Cardiac muscle cell (in vitro differentiated cells and primary cell): ENCODE results near the gene CEBPG. TPM values are rescaled to one million over a fixed set of nuclear protein-coding genes. Genes with fewer than 3 reads are reported as not detected.

Experiments used
- DNase-seq, 2 donors: peaks; one replicate each; pipeline versions ENCODE4 v3.0.0 to v3.0.0-alpha.2; 2010 to 2017; ENCODE audit warnings: low read depth in 1 of 2, low spot score in 1 of 2
- H3K27ac ChIP-seq: fragments of 200-600 bp; sonication (generic); 2 replicates; pipeline ENCODE4 v1.5.1; 2016
- H3K27me3 ChIP-seq: fragments of 200-600 bp; sonication (generic); 2 replicates; pipeline ENCODE4 v1.6.0; 2016; ENCODE audit warnings: control low read depth
- H3K36me3 ChIP-seq: fragments of 200-600 bp; sonication (generic); 2 replicates; pipeline ENCODE4 v1.5.1; 2016; ENCODE audit warnings: control low read depth
- H3K4me1 ChIP-seq: fragments of 200-600 bp; sonication (generic); 2 replicates; pipeline ENCODE4 v1.8.1; 2017; ENCODE audit warnings: low read depth, mild to moderate bottlenecking, mixed run types
- H3K4me3 ChIP-seq: fragments of 200-600 bp; sonication (generic); 2 replicates; pipeline ENCODE4 v1.5.1; 2016; ENCODE audit warnings: mild to moderate bottlenecking
- H3K9me3 ChIP-seq: fragments of 200-600 bp; sonication (generic); 2 replicates; pipeline ENCODE4 v1.5.1; 2017; ENCODE audit warnings: low read depth, mild to moderate bottlenecking, control low read depth
- polyA plus RNA-seq: library from polyadenylated mRNA; unstranded; fragments of >200 nt; fragmentation: Nextera tagmentation; extraction: Ambion mirVana; gene quantifications from 2 replicates; pipeline ENCODE4 v1.2.1, GENCODE V29; 2016
- total RNA-seq: library from RNA; depleted of rRNA; stranded (reverse); fragments of >200 nt; gene quantifications from 2 replicates; pipeline ENCODE4 v1.2.3, GENCODE V29; 2016
- TF ChIP-seq, protein P1 (sequence below): IDR thresholded peaks from 2 replicates; pipeline ENCODE4 v1.5.1; 2012; ENCODE audit warnings: low read depth, mild to moderate bottlenecking, low read length

CEBPG gene
- total and polyA plus RNA-seq, 2 experiments from 2014 or later, result 17.4 to 21.1 TPM

DNA sequence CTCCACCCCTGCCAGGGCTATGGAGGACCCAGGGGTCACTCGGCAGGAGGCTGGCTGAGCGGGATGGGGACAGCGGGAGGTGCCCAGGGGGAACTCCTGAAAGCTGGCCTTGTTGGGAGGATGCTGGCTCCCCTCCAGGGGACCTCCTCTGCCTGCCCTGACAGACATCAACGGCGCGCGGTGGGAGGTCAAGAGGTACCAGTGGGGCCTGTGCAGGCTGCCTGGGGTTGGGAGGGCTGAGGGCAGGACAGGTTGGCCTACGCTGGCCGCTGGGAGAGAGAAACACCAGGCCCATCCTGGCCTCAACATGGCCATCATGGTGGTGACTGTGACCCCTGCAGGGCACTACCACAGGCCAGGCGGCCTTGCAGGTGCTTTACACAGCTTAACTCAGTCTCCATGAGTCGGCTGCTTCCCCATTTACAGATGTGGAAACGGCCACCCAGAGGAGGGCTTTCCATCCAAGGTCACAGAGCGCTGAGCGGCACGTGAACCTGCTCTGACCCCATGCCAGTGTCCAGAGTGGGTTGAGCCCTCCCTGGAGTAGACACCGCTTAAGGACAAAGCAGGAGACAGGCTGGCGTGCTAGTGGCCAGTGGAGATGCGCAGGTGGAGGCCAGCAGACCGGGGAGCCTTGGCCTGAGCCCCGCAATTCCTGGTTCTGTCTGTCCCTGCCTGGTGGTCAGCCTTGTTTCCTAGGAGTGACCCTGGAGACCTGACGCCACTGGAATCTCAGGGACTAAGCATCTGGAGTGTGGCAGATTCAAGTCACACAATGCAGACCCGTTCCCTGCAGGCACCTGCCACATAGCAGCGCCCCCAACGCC is 27.6 kb downstream of the CEBPG start:
- H3K4me1 ChIP-seq, result no peaks in the 10 kb centered on the region
- no peaks in the 10 kb centered on the region for H3K27me3 ChIP-seq

DNA sequence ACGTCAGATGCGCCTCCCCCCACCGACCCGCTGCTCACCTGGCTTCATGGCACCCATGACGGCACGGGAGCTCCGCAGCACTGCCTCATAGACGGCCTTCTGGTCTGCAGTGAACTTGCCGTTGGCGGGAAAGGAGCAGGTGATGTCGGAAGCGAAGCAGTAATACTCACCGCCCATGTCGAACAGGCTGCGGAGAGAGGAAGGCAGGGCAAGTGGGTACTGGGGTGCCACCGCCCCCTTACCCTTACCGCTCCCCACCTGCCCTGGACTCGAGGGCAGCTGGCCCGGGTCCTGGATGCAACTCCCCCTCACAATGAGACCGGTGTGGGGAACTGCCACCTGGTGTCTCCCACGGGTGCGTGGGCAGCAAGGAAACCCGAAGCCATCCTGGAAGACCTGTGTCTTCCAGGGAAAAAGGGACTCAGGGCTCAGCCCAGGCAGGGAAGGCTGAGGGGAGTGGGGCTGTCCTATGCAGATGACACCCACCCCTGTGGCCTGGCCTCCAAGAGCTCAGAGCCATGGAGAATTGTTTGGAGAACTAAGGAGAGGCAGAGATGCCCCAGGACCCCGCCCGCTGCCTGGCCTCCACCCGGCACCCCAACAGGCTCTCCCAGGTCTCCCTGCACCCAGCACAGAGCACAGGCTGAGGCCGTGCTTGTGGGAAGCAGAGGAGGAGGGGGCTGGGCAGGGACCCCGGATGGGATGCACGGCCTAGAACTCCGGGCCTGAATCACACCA is 28.3 kb downstream of the CEBPG start:
- Histone ChIP-seq H3K36me3 (no peaks in the 10 kb centered on the region), H3K27ac (no peak overlapping the region), H3K27me3 (no peaks in the 10 kb centered on the region), H3K9me3 (no peaks in the 10 kb centered on the region), H3K4me1 (no peaks in the 10 kb centered on the region), H3K4me3 (no peak overlapping the region)
- TF ChIP-seq, protein P1, sequence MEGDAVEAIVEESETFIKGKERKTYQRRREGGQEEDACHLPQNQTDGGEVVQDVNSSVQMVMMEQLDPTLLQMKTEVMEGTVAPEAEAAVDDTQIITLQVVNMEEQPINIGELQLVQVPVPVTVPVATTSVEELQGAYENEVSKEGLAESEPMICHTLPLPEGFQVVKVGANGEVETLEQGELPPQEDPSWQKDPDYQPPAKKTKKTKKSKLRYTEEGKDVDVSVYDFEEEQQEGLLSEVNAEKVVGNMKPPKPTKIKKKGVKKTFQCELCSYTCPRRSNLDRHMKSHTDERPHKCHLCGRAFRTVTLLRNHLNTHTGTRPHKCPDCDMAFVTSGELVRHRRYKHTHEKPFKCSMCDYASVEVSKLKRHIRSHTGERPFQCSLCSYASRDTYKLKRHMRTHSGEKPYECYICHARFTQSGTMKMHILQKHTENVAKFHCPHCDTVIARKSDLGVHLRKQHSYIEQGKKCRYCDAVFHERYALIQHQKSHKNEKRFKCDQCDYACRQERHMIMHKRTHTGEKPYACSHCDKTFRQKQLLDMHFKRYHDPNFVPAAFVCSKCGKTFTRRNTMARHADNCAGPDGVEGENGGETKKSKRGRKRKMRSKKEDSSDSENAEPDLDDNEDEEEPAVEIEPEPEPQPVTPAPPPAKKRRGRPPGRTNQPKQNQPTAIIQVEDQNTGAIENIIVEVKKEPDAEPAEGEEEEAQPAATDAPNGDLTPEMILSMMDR, result no peak
- no peak for DNase-seq

More for the DNA sequence above, 27.6 kb downstream of the CEBPG start:
- no peaks in the 10 kb centered on the region for H3K9me3 ChIP-seq
- TF ChIP-seq, protein P1, result no peak
- H3K36me3 ChIP-seq, result no peaks in the 10 kb centered on the region
- no peak overlapping the region for H3K4me3 ChIP-seq
- no peak overlapping the region for H3K27ac ChIP-seq
- DNase-seq, result no peak

DNA sequence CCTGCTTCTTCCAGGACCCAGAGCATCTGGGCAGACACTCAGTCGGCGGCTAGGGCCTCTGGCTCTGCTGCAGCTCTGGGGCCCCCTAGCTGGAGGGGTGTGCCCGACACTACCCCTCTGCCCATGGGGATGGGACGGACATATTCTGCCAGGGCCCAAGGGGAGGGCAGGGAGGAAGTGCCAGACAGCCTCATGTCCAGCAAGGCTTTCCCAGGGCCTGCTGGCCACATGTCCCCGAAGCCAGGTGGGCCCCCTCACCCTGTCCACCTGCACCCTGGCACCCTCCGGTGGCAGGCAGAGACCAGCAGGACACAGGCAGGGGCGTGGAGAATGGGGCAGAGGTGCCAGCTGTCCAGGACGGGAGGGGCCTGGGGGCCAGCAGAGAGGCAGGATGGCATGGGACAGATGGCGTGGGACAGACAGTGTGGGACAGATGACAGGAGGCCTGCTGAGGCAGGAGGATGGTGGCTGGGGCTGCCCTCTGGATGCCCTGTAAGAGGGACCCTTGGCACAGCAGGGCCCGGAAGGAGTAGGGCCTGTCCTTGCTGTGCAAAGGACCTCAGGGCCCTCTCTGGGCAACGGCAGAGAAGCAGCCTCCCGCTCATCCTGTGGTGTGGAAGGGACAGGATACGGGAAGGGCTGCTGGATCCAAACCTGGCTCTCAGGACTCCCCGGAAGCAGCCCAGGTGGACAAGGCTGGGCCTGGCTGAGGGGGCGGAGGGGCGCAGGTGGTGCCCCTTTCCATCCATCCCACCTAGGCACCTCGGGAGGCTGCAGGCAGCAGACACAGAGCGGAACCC is 29.1 kb downstream of the CEBPG start:
- TF ChIP-seq, protein P1, result no peak
- DNase-seq, result no peak
- no peak overlapping the region for H3K27ac ChIP-seq
- H3K36me3 ChIP-seq, result no peaks in the 10 kb centered on the region
- no peak overlapping the region for H3K4me3 ChIP-seq
- H3K27me3 ChIP-seq, result no peaks in the 10 kb centered on the region
- no peaks in the 10 kb centered on the region for H3K4me1 ChIP-seq
- H3K9me3 ChIP-seq, result no peaks in the 10 kb centered on the region

DNA sequence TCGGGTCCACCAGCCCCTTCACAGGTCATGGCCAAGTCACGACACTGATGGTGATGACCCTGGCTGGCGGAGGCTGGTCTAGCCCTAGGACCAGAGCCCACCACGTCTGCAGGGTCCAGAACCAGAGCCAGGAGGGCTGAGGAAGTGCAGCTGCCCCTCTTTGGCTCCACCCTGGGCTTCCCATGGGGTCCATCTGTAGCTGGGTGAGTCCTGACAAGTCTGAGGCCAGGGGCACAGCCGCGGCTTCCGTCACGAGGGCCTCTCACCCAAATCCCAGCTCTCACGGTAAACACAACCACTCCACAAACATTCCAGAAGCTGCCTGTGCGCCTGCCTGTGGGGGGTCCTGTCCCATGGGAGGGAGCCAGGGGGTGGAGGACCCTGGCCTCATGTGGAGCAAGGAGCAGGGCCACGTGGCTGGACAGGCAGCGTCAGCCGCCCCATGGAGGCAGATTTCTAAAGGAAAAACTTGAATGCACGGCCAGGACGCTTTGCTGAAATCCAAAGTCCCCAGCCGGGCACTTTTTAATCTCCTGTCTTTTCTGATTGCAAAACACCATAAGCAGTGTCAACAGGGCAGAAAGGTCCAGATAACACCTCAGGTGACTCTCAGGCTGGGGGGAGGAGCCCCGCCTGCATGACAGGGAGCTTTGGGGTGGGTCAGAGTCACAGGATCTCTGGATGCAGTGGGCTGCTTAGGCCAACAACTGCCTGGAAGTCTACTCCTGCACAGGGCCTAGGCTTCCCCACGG is 29.9 kb downstream of the CEBPG start:
- Histone ChIP-seq H3K27ac (no peak overlapping the region), H3K4me1 (no peaks in the 10 kb centered on the region)
- TF ChIP-seq, protein P1, result no peak

DNA sequence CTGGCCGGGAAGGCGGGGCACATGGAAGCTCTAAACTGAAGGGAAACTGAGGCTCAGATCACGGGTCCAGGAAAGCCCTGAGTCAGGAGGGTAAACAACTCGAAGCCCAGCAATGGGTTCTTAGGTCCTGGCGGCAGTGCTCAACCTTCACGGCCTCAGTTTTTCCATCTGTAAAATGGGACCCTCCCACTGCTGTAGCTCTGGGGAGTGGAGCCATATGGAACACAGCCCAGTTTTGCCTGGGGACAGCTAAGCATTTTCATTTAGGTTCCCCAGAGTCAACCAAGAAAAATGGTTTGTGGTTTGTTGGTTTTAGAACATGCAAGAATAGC is 30.4 kb downstream of the CEBPG start:
- no peaks in the 10 kb centered on the region for H3K36me3 ChIP-seq
- H3K27ac ChIP-seq, result no peak overlapping the region
- no peaks in the 10 kb centered on the region for H3K9me3 ChIP-seq
- TF ChIP-seq, protein P1, result no peak
- no peak overlapping the region for H3K4me3 ChIP-seq
- H3K4me1 ChIP-seq, result no peaks in the 10 kb centered on the region
- no peaks in the 10 kb centered on the region for H3K27me3 ChIP-seq
- DNase-seq, result no peak

More for the DNA sequence above, 29.9 kb downstream of the CEBPG start:
- no peaks in the 10 kb centered on the region for H3K27me3 ChIP-seq
- H3K4me3 ChIP-seq, result no peak overlapping the region
- no peaks in the 10 kb centered on the region for H3K36me3 ChIP-seq
- H3K9me3 ChIP-seq, result no peaks in the 10 kb centered on the region
- DNase-seq, result no peak
